A204.1 (cell line): ENCODE measurements around the gene KDM3A.

ENCODE experiments used
- FAIRE-seq: peaks from 2 replicates; lab custom pipeline; 2012; peaks lifted over from hg19 to GRCh38; lab: Jason Lieb, UNC

The KDM3A gene

GRCh38 chr2:86436328-86436727 lies 4.8 kb upstream of the KDM3A start:
- no peak for FAIRE-seq

DNA sequence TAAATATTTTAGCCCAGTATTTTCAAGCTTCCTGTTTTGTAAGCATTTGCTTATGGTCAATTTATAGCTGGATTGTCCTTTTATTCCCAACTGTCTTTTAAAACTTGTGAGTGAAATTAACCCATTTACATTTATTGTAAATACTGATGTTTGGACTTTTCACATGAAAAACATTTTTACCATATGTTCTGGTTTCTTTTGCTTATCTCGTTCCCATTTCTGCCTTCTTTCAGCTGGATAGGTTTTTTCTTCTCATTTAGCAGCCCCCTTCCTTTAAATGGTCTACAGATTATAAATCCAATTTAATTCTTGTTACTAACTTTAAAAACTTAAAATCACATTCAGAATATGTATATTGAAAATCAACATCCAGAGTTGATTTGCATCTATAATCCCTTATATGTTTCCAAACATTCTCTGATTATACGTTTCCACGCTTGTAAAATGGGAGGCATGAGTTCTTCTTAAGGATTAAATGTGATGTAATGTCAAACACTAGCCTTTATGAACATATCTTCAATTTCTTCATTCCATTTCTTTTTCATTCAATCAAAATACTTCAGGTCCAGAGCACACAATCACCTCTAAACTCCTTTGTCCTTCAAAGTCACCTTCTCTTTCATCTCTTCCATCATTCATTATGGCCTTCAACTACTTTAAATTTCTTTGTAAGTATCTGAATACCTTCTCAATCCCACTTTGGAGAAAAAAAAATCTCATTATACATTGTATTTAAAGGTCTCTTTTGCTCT lies 1.1 kb upstream of the KDM3A start:
- no peak for FAIRE-seq

DNA sequence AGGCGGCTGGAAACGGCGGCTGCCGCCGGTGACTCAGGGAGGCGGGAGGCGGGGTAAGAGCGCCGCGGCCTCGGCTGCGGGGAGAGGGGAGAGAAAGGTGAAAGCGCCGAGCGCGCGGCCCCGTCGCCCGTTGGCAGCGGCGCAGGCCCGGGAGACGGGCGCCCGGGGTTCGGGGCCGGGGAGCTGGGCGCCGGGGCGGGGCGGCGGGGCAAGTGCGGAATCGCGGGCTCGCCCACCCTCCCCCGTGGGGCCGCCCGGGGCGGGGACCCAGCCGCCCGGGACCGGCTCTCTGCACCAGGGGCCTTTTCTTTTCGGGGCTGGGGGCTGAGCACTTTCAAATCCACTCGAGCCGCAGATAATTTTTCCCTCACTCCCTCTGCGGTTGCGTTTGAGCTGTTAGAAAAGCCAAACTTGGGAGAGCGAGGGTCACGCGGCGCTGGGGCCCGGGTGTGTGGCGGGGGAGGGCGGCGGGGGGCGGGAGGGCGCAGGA lies 266 bp downstream of the KDM3A start:
- no peak for FAIRE-seq

- FAIRE-seq, result no peak
Observed at GRCh38 chr2:86441882-86442641, 891 bp downstream of the KDM3A start.

DNA sequence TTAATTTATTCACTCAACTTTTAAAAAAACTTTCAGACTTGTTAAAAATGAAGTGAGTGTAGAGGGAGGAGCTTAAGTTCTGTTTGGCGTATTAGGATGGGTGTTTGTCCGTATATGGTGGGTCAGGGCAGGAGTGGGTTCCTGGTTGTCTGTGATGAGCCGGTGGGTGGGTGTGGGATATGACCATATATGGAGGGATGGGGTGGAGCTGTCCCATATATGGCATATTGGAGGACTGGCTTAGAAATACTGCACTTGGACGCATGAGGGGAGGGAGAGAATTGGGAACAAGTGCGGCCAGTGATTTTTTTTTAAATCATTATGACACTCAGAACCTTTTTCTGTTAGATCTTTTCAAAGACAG lies 1.5 kb downstream of the KDM3A start:
- FAIRE-seq, result peak; percentile 74

DNA sequence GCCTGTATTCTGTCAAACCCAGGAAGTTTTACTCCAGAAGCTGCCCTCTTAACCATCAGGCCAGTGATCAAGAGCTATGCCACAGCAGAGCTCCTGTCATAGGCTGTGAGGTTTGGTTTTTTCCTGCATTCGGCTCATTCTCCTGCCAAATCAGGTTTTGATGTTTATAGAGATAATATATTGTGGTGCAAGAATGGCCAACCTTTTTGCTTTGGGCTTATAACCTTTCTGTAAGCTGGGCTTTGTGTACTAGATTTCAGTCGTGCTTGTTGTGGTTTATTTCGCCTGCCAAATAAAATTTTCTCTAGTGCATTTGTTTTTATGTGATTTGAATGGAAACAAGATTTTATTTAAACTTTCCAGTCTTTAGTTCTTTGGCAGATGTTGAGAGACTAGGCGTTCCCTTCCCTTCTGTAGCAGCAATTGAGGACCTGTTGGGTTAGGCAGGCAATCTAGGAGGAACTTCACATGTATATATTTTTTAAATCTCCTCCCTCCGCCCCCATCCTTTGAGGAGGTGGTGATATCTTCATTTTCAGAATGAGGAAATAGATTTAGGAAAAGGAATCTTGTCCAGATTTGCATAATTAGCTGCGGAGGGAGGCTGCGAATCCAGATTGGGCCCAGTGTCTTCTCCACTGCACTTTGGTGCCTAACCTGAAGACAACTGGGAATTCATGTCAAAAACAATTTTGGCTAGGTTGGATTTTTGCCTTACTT lies 2.6 kb downstream of the KDM3A start:
- FAIRE-seq, result no peak

GRCh38 chr2:86445436-86445835 lies 4.3 kb downstream of the KDM3A start:
- no peak for FAIRE-seq

- no peak for FAIRE-seq
Observed at GRCh38 chr2:86446060-86446459, 4.9 kb downstream of the KDM3A start.

- no peak for FAIRE-seq
Observed at GRCh38 chr2:86453836-86454235, 12.7 kb downstream of the KDM3A start.

DNA sequence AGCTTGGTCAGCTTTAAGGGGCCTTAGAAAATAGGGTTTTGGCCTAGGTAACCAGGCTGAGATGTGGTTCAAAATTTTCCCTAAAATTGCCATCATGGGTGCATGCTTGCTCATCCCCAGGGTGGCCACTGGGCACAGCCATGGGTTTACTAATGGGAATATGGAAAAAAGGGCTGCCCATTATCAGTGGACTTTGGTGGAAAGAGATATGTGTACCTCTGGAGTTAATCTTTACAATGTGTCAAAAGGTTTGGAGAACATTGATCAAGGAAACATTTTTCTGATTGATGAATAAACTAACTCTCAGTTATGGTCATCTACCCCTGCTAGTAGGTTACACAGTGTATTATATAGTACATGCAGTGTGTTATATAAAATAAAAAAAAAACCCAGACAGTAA lies 13.1 kb downstream of the KDM3A start:
- FAIRE-seq, result no peak

DNA sequence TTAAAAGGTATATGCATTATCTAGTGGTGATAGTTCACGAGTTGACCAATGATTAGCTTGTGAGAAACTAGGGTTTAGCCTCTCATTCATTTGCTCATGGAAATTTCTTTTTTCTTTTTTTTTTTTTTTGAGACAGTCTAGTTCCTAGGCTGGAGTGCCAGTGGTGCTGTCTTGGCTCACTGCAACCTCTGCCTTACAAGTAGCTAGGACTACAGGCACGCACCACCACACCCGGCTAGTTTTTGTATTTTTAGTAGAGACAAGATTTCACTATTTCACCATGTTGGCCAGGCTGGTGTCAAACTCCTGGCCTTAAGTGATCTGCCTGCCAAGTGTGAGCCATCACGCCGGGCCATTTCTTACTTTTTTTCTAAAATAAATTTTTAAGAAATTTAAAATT lies 14.0 kb downstream of the KDM3A start:
- no peak for FAIRE-seq

DNA sequence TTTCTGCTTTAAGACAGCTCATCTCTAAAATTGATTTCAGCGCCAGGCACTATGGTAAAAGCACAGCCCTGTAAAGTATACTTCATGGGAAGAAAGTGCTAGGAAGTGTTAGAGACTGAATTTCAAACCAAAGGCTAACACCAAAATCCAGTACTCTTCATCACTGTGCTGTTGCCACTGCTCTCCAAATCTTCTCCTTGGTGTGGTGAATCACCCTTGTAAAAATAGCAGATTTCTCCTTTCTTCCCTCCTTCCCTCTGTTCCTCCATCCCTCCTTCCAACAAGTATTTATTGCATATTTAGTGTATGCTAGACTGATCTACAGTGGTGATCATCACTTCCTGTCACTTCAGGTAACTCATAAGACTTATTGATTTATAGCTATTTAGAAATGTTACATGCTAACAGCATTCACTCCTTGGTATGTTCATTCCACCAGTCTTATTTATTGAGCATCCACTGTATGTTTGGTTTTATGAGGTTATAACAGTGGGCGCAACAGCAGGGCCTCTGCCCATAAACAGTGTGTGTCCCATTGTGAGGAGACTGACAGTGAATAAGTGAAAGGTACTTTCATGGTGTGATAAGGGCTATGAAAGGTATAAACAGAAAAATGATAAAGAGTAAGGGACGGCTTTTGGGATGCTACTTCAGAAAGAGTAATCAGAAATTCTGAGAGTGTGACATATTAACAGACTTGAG lies 20.0 kb downstream of the KDM3A start:
- no peak for FAIRE-seq

GRCh38 chr2:86464652-86465051 lies 23.5 kb downstream of the KDM3A start:
- no peak for FAIRE-seq

DNA sequence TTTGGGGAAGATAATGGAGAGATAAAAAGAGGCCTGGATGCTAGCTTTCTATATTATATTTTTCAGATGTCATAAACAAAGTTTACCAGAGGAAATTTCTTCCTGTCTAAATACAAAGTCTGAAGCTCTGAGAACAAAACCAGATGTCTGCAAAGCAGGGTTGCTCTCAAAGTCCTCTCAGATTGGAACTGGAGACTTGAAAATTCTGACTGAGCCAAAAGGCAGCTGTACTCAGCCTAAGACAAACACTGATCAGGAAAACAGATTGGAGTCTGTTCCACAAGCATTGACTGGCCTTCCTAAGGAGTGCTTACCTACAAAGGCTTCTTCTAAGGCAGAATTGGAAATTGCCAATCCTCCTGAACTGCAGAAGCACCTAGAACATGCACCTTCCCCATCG lies 25.1 kb downstream of the KDM3A start:
- no peak for FAIRE-seq

DNA sequence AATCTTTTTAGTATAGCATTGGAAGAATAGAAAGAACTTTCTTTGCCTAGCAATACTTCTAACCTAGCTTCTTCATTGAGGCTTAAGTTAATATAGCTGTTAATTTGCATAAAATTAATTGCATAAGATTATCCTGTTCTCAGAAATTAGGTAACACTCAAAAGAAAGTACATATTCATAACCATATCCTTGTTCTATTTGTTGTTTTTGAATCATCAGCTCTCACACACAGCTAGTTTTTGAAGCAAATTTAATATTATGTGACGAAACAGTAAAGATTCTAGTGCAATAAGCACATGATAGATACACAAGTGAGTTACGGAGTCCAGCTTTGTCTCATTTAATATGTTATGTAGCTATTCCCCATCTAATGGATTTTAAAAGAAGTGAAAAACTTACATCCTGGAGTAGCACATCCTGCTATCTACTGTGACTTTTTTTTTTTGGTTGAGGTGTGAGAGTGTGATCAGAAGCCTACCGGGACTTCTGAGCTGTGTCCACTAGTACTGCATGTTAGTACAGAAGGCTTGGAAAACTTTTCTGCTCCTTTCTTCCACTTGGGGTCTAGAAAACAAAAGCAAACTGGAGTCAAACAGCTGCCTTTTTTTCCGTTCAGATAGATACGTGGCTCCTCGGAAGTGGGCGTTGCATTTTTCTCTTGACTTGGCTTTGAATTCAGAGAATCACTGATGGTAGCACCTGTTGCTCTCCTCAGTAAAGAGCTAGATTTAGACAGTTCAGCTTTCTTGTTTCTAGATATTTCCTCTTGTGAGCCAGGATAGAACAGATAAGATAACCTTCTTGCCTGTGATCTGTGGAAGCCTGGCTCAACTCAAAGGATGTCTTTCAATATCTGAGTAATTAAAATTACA lies 27.2 kb downstream of the KDM3A start:
- FAIRE-seq, result no peak

DNA sequence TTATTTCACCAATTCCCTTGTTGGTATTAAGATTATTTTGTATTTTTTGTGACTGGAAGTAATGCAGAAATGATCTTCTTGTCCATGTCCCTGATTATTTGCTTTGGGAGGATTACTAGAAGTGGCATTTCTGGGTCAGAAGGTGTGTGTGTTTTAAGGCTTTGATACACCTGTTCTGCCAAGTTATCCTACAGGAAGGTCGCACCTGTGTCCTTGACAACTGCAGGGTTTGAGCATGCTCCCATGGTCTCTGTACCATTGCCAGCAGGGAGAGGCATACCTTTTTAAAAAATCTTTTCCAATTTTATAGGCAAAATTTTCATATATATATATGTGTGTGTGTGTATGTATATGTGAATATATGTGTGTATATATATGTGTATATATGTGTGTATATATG lies 29.7 kb downstream of the KDM3A start:
- FAIRE-seq, result no peak

- no peak for FAIRE-seq
Observed at GRCh38 chr2:86471637-86472036, 30.5 kb downstream of the KDM3A start.

DNA sequence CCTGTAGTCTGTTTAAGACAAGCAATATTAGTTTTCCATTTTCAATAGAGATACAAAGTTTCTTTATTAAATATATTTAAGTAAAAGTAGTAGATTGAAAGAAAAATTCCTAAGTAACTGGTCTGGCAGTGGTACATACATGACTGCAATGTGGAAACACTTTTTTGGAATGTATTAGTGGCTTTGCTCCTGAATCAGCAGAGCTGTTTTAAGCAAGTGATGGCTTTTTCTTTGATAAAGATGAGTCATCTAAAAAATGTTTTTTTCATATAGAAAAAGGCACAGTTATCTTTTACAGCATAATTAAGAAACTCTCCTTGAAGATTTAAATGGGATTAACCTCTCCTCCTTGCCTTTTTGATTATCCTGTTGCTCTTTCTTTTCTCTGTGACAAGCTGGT lies 34.9 kb downstream of the KDM3A start:
- FAIRE-seq, result no peak

- no peak for FAIRE-seq
Observed at GRCh38 chr2:86476918-86477317, 35.7 kb downstream of the KDM3A start.

- no peak for FAIRE-seq
Observed at GRCh38 chr2:86477349-86477748, 36.2 kb downstream of the KDM3A start.

DNA sequence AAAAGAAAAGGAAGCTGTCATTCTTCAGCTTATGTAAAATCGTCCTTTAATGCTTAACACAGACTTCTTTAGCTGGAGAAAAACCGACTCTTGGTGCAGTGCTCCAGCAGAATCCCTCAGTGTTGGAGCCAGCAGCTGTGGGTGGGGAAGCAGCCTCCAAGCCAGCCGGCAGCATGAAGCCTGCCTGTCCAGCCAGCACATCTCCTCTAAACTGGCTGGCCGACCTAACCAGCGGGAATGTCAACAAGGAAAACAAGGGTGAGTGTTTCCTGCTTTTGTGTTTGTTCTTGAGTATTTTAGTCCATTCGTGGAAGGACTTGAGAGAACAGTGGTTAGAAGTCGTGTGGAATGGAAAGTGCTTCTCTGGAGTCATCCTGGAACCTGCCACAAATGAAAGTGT lies 38.9 kb downstream of the KDM3A start:
- FAIRE-seq, result no peak

- no peak for FAIRE-seq
Observed at GRCh38 chr2:86482034-86482433, 40.9 kb downstream of the KDM3A start.
